HepG2 (cell line): ENCODE measurements around the gene NABP1.

Source experiments
- NFE2L1 ChIP-seq: sonication (generic); formaldehyde crosslinking; IDR thresholded peaks from 2 replicates; pipeline ENCODE4 v1.4.0; 2020; ENCODE audit warnings: missing genetic modification reagents, mild to moderate bottlenecking, borderline replicate concordance
- PBX3 ChIP-seq: sonication (generic); formaldehyde crosslinking; IDR thresholded peaks from 2 replicates; pipeline ENCODE4 v1.8.1; 2023; ENCODE audit warnings: missing genetic modification reagents, inconsistent platforms, borderline replicate concordance
- SRF ChIP-seq: IDR thresholded peaks from 2 replicates; pipeline ENCODE4 v1.6.1; 2011; ENCODE audit warnings: mild to moderate bottlenecking, low read depth, low read length, moderate library complexity
- STAT6 ChIP-seq: sonication (generic); formaldehyde crosslinking; IDR thresholded peaks from 2 replicates; pipeline ENCODE4 v1.4.0; 2020; ENCODE audit warnings: missing genetic modification reagents, mild to moderate bottlenecking, borderline replicate concordance
- TBX3 ChIP-seq: fragments of 450-650 bp; IDR thresholded peaks from 2 replicates; pipeline ENCODE4 v1.6.1; 2017; ENCODE audit warnings: antibody characterized with exemption, mild to moderate bottlenecking, inconsistent platforms, borderline replicate concordance

GRCh38 chr2:191664823-191665677 lies 12.9 kb upstream of the NABP1 start:
- TF ChIP-seq SRF (no peak), PBX3 (CRISPR knock-in tag) (no peak), NFE2L1 (CRISPR knock-in tag) (no peak), TBX3 (no peak), STAT6 (no peak)
